ENCODE results near the gene IFNA1. TPM values are rescaled to one million over a fixed set of nuclear protein-coding genes. Genes with fewer than 3 reads are reported as not detected.

The IFNA1 gene
- total RNA-seq = not detected in 2 replicates

GRCh38 chr9:21440139-21440538 lies at the start of gene IFNA1:
IFNA1 (plus strand) TSS chr9:21440439; CDS start chr9:21440508, 69 bp downstream.

GRCh38 chr9:21408817-21409216 lies 31.4 kb upstream of the IFNA1 start, which contains the start of gene IFNA8:
IFNA8 (plus strand) TSS chr9:21409117; CDS start chr9:21409177, 60 bp downstream.

GRCh38 chr9:21482213-21482612 lies 42.0 kb downstream of the IFNA1 start, which contains the start of gene IFNE:
IFNE (minus strand) TSS chr9:21482313; CDS start chr9:21481694, 619 bp downstream.

Other genes starting within 250 kb of the IFNA1 start
- gene IFNA7, start 238.2 kb upstream of the IFNA1 start, total RNA-seq = not detected in 2 replicates
- not detected in 2 replicates for gene IFNA10, start 233.3 kb upstream of the IFNA1 start, total RNA-seq
- gene IFNA16, start 223.1 kb upstream of the IFNA1 start, total RNA-seq = not detected in 2 replicates
- gene IFNA17, start 212.2 kb upstream of the IFNA1 start, total RNA-seq = not detected in 2 replicates
- gene IFNA14, start 200.4 kb upstream of the IFNA1 start, total RNA-seq = not detected in 2 replicates
- 0.09 TPM in 1 of 2 replicates, not detected in the other for gene IFNA5, start 135.1 kb upstream of the IFNA1 start, total RNA-seq
- 35.1 and 45.5 TPM in 2 replicates for gene KLHL9, start 105.0 kb upstream of the IFNA1 start, total RNA-seq
- gene IFNA6, start 89.6 kb upstream of the IFNA1 start, total RNA-seq = not detected in 2 replicates
- gene IFNA13, start 72.4 kb upstream of the IFNA1 start, total RNA-seq = not detected in 2 replicates
- gene IFNA2, start 55.0 kb upstream of the IFNA1 start, total RNA-seq = not detected in 2 replicates
- gene IFNA8, start 31.3 kb upstream of the IFNA1 start, total RNA-seq = not detected in 2 replicates
- under 0.01 TPM in 1 of 2 replicates, not detected in the other for gene IFNE, start 41.9 kb downstream of the IFNA1 start, total RNA-seq

All from dermis lymphatic vessel endothelial cell (primary cell).